ENCODE measurements around the gene STAT6.

STAT6 gene

GRCh38 chr12:57048423-57049118, 62.6 kb downstream of the STAT6 start:
- Histone ChIP-seq H3K27me3 (ENCODE audit: insufficient read depth, low read length, poor library complexity, severe bottlenecking) (no peaks in the 10 kb centered on the region), H3K9ac (ENCODE audit: low read depth, low read length, poor library complexity, severe bottlenecking) (peak overlapping the region; percentile 17), H3K9me2 (replicated peaks; ENCODE audit: low read depth, low read length) (no peaks in the 10 kb centered on the region), H3F3A (ENCODE audit: low read depth) (no peaks in the 10 kb centered on the region), H2AFZ (ENCODE audit: low read length) (no peak overlapping the region), H4K20me1 (ENCODE audit: insufficient read depth, low read length, poor library complexity, severe bottlenecking) (no peaks in the 10 kb centered on the region), H3K4me3 (ENCODE audit: low read length, poor library complexity, severe bottlenecking) (peak overlapping the region; percentile 7), H3K4me2 (ENCODE audit: low read depth, low read length, poor library complexity, severe bottlenecking) (peak overlapping the region; percentile 51), H3K9me3 (ENCODE audit: insufficient read depth, low read depth, low read length) (no peaks in the 10 kb centered on the region), H3K4me1 (ENCODE audit: insufficient read depth, low read length, poor library complexity, severe bottlenecking) (peaks cover 25% of the 10 kb centered on the region), H3K79me2 (ENCODE audit: insufficient read depth, low read length) (no peaks in the 10 kb centered on the region), H3K36me3 (ENCODE audit: insufficient read depth, low read length) (no peaks in the 10 kb centered on the region)
- no peak; the same call in 1 of the 2 replicates for TF ChIP-seq CTCF (conservative IDR thresholded peaks at IDR 0.05; ENCODE audit: low read length)
- no peak for TF ChIP-seq EZH2phosphoT487 (IDR thresholded peaks at IDR 0.05; ENCODE audit: borderline replicate concordance)

GRCh38 chr12:57047981-57048380, 63.2 kb downstream of the STAT6 start:
- no peaks in the 10 kb centered on the region for H3K9me3 ChIP-seq (ENCODE audit: insufficient read depth, low read depth, low read length)
- H3K4me3 ChIP-seq (ENCODE audit: low read length, poor library complexity, severe bottlenecking), result peak overlapping the region; percentile 7
- TF ChIP-seq EZH2phosphoT487 (IDR thresholded peaks at IDR 0.05; ENCODE audit: borderline replicate concordance), result no peak
- TF ChIP-seq CTCF (conservative IDR thresholded peaks at IDR 0.05; ENCODE audit: low read length), result no peak
- H3K9ac ChIP-seq (ENCODE audit: low read depth, low read length, poor library complexity, severe bottlenecking), result peak overlapping the region; percentile 17
- H3K79me2 ChIP-seq (ENCODE audit: insufficient read depth, low read length), result no peaks in the 10 kb centered on the region
- peaks cover 25% of the 10 kb centered on the region for H3K4me1 ChIP-seq (ENCODE audit: insufficient read depth, low read length, poor library complexity, severe bottlenecking)
- H3F3A ChIP-seq (ENCODE audit: low read depth), result no peaks in the 10 kb centered on the region
- H3K36me3 ChIP-seq (ENCODE audit: insufficient read depth, low read length), result no peaks in the 10 kb centered on the region
- peak overlapping the region; percentile 51 for H3K4me2 ChIP-seq (ENCODE audit: low read depth, low read length, poor library complexity, severe bottlenecking)
- no peaks in the 10 kb centered on the region for H3K27me3 ChIP-seq (ENCODE audit: insufficient read depth, low read length, poor library complexity, severe bottlenecking)
- no peaks in the 10 kb centered on the region for H3K9me2 ChIP-seq (replicated peaks; ENCODE audit: low read depth, low read length)
- no peak overlapping the region for H2AFZ ChIP-seq (ENCODE audit: low read length)
- H4K20me1 ChIP-seq (ENCODE audit: insufficient read depth, low read length, poor library complexity, severe bottlenecking), result no peaks in the 10 kb centered on the region

GRCh38 chr12:57046947-57047890, 63.9 kb downstream of the STAT6 start:
- no peaks in the 10 kb centered on the region for H3K36me3 ChIP-seq (ENCODE audit: insufficient read depth, low read length)
- no peaks in the 10 kb centered on the region for H4K20me1 ChIP-seq (ENCODE audit: insufficient read depth, low read length, poor library complexity, severe bottlenecking)
- no peak overlapping the region for H3K9ac ChIP-seq (ENCODE audit: low read depth, low read length, poor library complexity, severe bottlenecking)
- H3K9me3 ChIP-seq (ENCODE audit: insufficient read depth, low read depth, low read length), result no peaks in the 10 kb centered on the region
- H3K9me2 ChIP-seq (replicated peaks; ENCODE audit: low read depth, low read length), result no peaks in the 10 kb centered on the region
- peak overlapping the region; percentile 51 for H3K4me2 ChIP-seq (ENCODE audit: low read depth, low read length, poor library complexity, severe bottlenecking)
- no peaks in the 10 kb centered on the region for H3F3A ChIP-seq (ENCODE audit: low read depth)
- H3K4me1 ChIP-seq (ENCODE audit: insufficient read depth, low read length, poor library complexity, severe bottlenecking), result peaks cover 25% of the 10 kb centered on the region
- no peak for TF ChIP-seq EZH2phosphoT487 (IDR thresholded peaks at IDR 0.05; ENCODE audit: borderline replicate concordance)
- no peak for TF ChIP-seq CTCF (conservative IDR thresholded peaks at IDR 0.05; ENCODE audit: low read length)
- no peaks in the 10 kb centered on the region for H3K27me3 ChIP-seq (ENCODE audit: insufficient read depth, low read length, poor library complexity, severe bottlenecking)
- no peak overlapping the region for H3K4me3 ChIP-seq (ENCODE audit: low read length, poor library complexity, severe bottlenecking)
- no peaks in the 10 kb centered on the region for H3K79me2 ChIP-seq (ENCODE audit: insufficient read depth, low read length)
- no peak overlapping the region for H2AFZ ChIP-seq (ENCODE audit: low read length)
